IMR-90 (cell line): ENCODE results near the gene ANO9. TPM values are rescaled to one million over a fixed set of nuclear protein-coding genes. Genes with fewer than 3 reads are reported as not detected.
A peak's percentile ranks its signal among the peaks of the same experiment; 100 is the strongest.

ENCODE experiments used
- ATAC-seq: fragments of 200-7000 bp; cut with Tn5 transposase; 2 replicates; pipeline ENCODE4 v1.9.1; 2020; ENCODE audit warnings: low read depth, mild to moderate bottlenecking, moderate library complexity
- BruUV-seq: library from RNA; stranded (reverse); fragments of 400-500 nt; replicated peaks from 2 replicates; lab custom pipeline; 2021; lab: Mats Ljungman, UMichigan
- CTCF ChIA-PET: fragments of 300-600 bp; formaldehyde crosslinking; extraction: SDS; loops from one replicate; lab custom pipeline; 2021; ENCODE audit warnings: antibody characterized with exemption; lab: Yijun Ruan, JAX
- POLR2A ChIA-PET: fragments of 300-600 bp; sonication (Branson Sonifier 250); formaldehyde crosslinking; loops from one replicate; lab custom pipeline; 2022; ENCODE audit warnings: antibody characterized with exemption; ENCODE audit not compliant: unreplicated experiment; lab: Charles Lee
- DNase-seq: peaks from one replicate; pipeline ENCODE4 v3.0.0; 2013
- H2AFZ ChIP-seq: replicated peaks from 2 replicates; pipeline ENCODE3; 2013; ENCODE audit warnings: low read length, mild to moderate bottlenecking; ENCODE audit not compliant: poor library complexity
- H2AK5ac ChIP-seq: 2 replicates; pipeline ENCODE4 v1.6.1; 2013; ENCODE audit warnings: low read depth, low read length, inconsistent platforms
- H2AK9ac ChIP-seq: replicated peaks from 2 replicates; pipeline ENCODE3; 2013; ENCODE audit warnings: mild to moderate bottlenecking, low read depth, low read length, moderate library complexity; ENCODE audit not compliant: poor library complexity
- H2BK120ac ChIP-seq: 2 replicates; pipeline ENCODE4 v1.6.1; 2013; ENCODE audit warnings: low read depth, low read length, inconsistent platforms
- H2BK15ac ChIP-seq: 3 replicates; pipeline ENCODE4 v1.6.1; 2013; ENCODE audit warnings: low read depth, low read length, inconsistent platforms
- H2BK20ac ChIP-seq: 2 replicates; pipeline ENCODE4 v1.6.1; 2013; ENCODE audit warnings: low read depth, mild to moderate bottlenecking, inconsistent platforms, low read length, moderate library complexity
- H2BK5ac ChIP-seq: 2 replicates; pipeline ENCODE4 v1.6.1; 2013; ENCODE audit warnings: mild to moderate bottlenecking, low read depth, low read length, inconsistent platforms; ENCODE audit not compliant: poor library complexity, severe bottlenecking
- H3K14ac ChIP-seq: replicated peaks from 2 replicates; pipeline ENCODE4 v1.6.1; 2013; ENCODE audit warnings: low read depth, low read length, inconsistent platforms
- H3K18ac ChIP-seq: 2 replicates; pipeline ENCODE4 v1.6.1; 2013; ENCODE audit warnings: low read depth, low read length, control low read depth
- H3K23ac ChIP-seq: 2 replicates; pipeline ENCODE4 v1.6.1; 2013; ENCODE audit warnings: low read depth, low read length, inconsistent platforms
- H3K27ac ChIP-seq: 2 replicates; pipeline ENCODE4 v1.5.1; 2013; ENCODE audit warnings: mild to moderate bottlenecking, control low read depth, low read length; ENCODE audit not compliant: insufficient read depth
- H3K27me3 ChIP-seq: 2 replicates; pipeline ENCODE4 v1.6.1; 2013; ENCODE audit warnings: low read length; ENCODE audit not compliant: control insufficient read depth, insufficient read depth
- H3K36me3 ChIP-seq: 2 replicates; pipeline ENCODE4 v1.6.1; 2013; ENCODE audit warnings: low read length, mixed read lengths; ENCODE audit not compliant: control insufficient read depth, insufficient read depth
- H3K4ac ChIP-seq: 2 replicates; pipeline ENCODE4 v1.6.1; 2013; ENCODE audit warnings: low read depth, low read length, inconsistent platforms
- H3K4me1 ChIP-seq: 2 replicates; pipeline ENCODE4 v1.6.1; 2013; ENCODE audit warnings: low read length, mixed read lengths; ENCODE audit not compliant: control insufficient read depth, insufficient read depth
- H3K4me2 ChIP-seq: 2 replicates; pipeline ENCODE4 v1.6.1; 2013; ENCODE audit warnings: low read depth, mild to moderate bottlenecking, control low read depth, low read length, moderate library complexity
- H3K4me3 ChIP-seq: 2 replicates; pipeline ENCODE4 v1.5.1; 2013; ENCODE audit warnings: low read depth, mild to moderate bottlenecking, control low read depth, low read length, moderate library complexity; ENCODE audit not compliant: insufficient read depth
- H3K56ac ChIP-seq: 2 replicates; pipeline ENCODE4 v1.6.1; 2013; ENCODE audit warnings: low read length, inconsistent platforms; ENCODE audit not compliant: insufficient read depth; ENCODE audit errors: extremely low read depth
- H3K79me1 ChIP-seq, 2 experiments: 2 replicates each; pipeline ENCODE4 v1.6.1; 2013; ENCODE audit warnings: low read length in 2 of 2, inconsistent platforms in 1 of 2, low read depth in 1 of 2
- H3K9ac ChIP-seq: 2 replicates; pipeline ENCODE4 v1.6.1; 2013; ENCODE audit warnings: low read depth, low read length, control low read depth
- H3K9me1 ChIP-seq: 2 replicates; pipeline ENCODE4 v1.6.1; 2013; ENCODE audit warnings: low read length, inconsistent platforms; ENCODE audit not compliant: insufficient read depth
- H3K9me3 ChIP-seq: 2 replicates; pipeline ENCODE4 v1.6.1; 2013; ENCODE audit warnings: low read length; ENCODE audit not compliant: control insufficient read depth, insufficient read depth
- H4K20me1 ChIP-seq: 2 replicates; pipeline ENCODE4 v1.6.1; 2013; ENCODE audit warnings: low read length, inconsistent platforms; ENCODE audit not compliant: insufficient read depth
- H4K5ac ChIP-seq: 2 replicates; pipeline ENCODE4 v1.6.1; 2013; ENCODE audit warnings: mild to moderate bottlenecking, low read depth, low read length, control low read depth
- H4K8ac ChIP-seq, 2 experiments: 2 replicates each; pipeline ENCODE4 v1.6.1; 2013; ENCODE audit warnings: low read depth in 2 of 2, low read length in 2 of 2, control low read depth in 1 of 2, inconsistent platforms in 1 of 2
- H4K91ac ChIP-seq: 2 replicates; pipeline ENCODE4 v1.6.1; 2013; ENCODE audit warnings: low read depth, low read length, inconsistent platforms; ENCODE audit not compliant: insufficient read depth
- BHLHE40 ChIP-seq: fragments of 150-350 bp; IDR thresholded peaks from 2 replicates; pipeline ENCODE4 v1.6.1; 2016; ENCODE audit warnings: mild to moderate bottlenecking, low read depth, low read length
- CHD1 ChIP-seq: IDR thresholded peaks from 2 replicates; pipeline ENCODE4 v1.6.1; 2012; ENCODE audit warnings: low read depth, low read length, improper control_type of control experiment
- FOS ChIP-seq: fragments of 150-350 bp; IDR thresholded peaks from 2 replicates; pipeline ENCODE4 v1.6.1; 2016; ENCODE audit warnings: low read depth, low read length
- MAFK ChIP-seq: IDR thresholded peaks from 2 replicates; pipeline ENCODE4 v1.6.1; 2012; ENCODE audit warnings: low read depth, low read length, improper control_type of control experiment
- MAZ ChIP-seq: IDR thresholded peaks from 2 replicates; pipeline ENCODE4 v1.6.1; 2012; ENCODE audit warnings: low read depth, mild to moderate bottlenecking, low read length, improper control_type of control experiment, moderate library complexity, borderline replicate concordance
- MXI1 ChIP-seq: IDR thresholded peaks from 2 replicates; pipeline ENCODE4 v1.6.1; 2012; ENCODE audit warnings: low read depth, mild to moderate bottlenecking, low read length, moderate library complexity, borderline replicate concordance
- NFE2L2 ChIP-seq: fragments of 150-350 bp; IDR thresholded peaks from 2 replicates; pipeline ENCODE4 v1.6.1; 2016; ENCODE audit warnings: low read depth, mild to moderate bottlenecking, low read length
- RAD21 ChIP-seq: IDR thresholded peaks from 2 replicates; pipeline ENCODE4 v1.6.1; 2012; ENCODE audit warnings: low read length, improper control_type of control experiment
- WGBS, 2 experiments: methylation state at CpG; one replicate each; pipeline versions ENCODE4 v1.1.5 to v1.1.7; 2013; ENCODE audit warnings: missing lambda C conversion rate in 2 of 2; ENCODE audit not compliant: insufficient read length in 1 of 2; ENCODE audit errors: extremely low coverage in 2 of 2; 5-methylcytosine and 5-hydroxymethylcytosine counted together
- dilution Hi-C: fragments of 300-500 bp; cut with HindIII; formaldehyde crosslinking; loops from one replicate; pipeline ENCODE4 v1.14.3; 2018; ENCODE audit warnings: low sequenced_read_pairs; ENCODE audit not compliant: unreplicated experiment
- in situ Hi-C: fragments of 300-500 bp; cut with MboI; formaldehyde crosslinking; loops from 3 replicates; pipeline ENCODE4 v1.14.3; 2019; ENCODE audit warnings: low sequenced_read_pairs, inconsistent platforms, mixed read lengths
- intact Hi-C: fragments of 100-400 bp; cut with micrococcal nuclease; formaldehyde crosslinking; loops from 2 replicates; pipeline ENCODE4 v1.10.0; 2022
- polyA plus RNA-seq, 3 experiments: library from polyadenylated mRNA; depleted of rRNA; stranded (reverse); fragments of >200 nt; gene quantifications; 2 replicates each; pipeline ENCODE4 v1.2.3, GENCODE V29; 2012; ENCODE audit warnings: low replicate concordance in 1 of 3
- total RNA-seq: library from RNA; depleted of rRNA; stranded (reverse); fragments of >200 nt; gene quantifications from 2 replicates; pipeline ENCODE4 v1.2.3, GENCODE V29; 2012

The ANO9 gene
- total and polyA plus RNA-seq, 2 of the 4 experiments (the other 2 are of a cell fraction), result not detected

- TF ChIP-seq MAZ (no peak), BHLHE40 (0 out of 2 replicates have a peak, but pooled peaks have one; percentile 2)
Observed at GRCh38 chr11:394034-394857, 47.6 kb downstream of the ANO9 start, which contains the start of gene PKP3 (continued).

GRCh38 chr11:393219-394033 is 48.4 kb downstream of the ANO9 start:
- peaks cover 6% of the 10 kb centered on the region for H3K9me1 ChIP-seq
- peak overlapping the region; percentile 62; the same call in 1 of the 2 replicates for H3K23ac ChIP-seq
- 60% methylated on average over 1 of the region's 17 CpGs; no CpG with 5 or more reads in 1 of the 2 experiments for WGBS, 2 experiments
- H3K27ac ChIP-seq, result peak overlapping the region; percentile 63
- dilution Hi-C loops (no loop called here), intact Hi-C loops (no loop called here), in situ Hi-C loops (no loop called here)
- peaks cover 0 to 4% of the 10 kb centered on the region in 2 experiments; a peak in 1 of 4 replicates for H3K79me1 ChIP-seq
- H2BK5ac ChIP-seq, result peak overlapping the region; percentile 88
- H3K18ac ChIP-seq, result peak overlapping the region; percentile 90
- H4K91ac ChIP-seq, result peak overlapping the region; percentile 95
- H4K8ac ChIP-seq, result peak overlapping the region; percentile 85 to 96
- no peaks in the 10 kb centered on the region for H4K20me1 ChIP-seq
- H3K9ac ChIP-seq, result 0 out of 2 replicates have a peak overlapping the region, but pooled peaks have one; percentile 9
- H2AK9ac ChIP-seq, result peak overlapping the region; percentile 94
- H3K4me1 ChIP-seq, result peaks cover 22% of the 10 kb centered on the region
- H3K14ac ChIP-seq, result peak overlapping the region; percentile 79
- H2BK15ac ChIP-seq, result peak overlapping the region; percentile 94; the same call in 2 of the 3 replicates
- POLR2A ChIA-PET, result no interaction called here
- peak; percentile 80; the same call in 1 of the 2 replicates for TF ChIP-seq FOS
- peak; percentile 91; the same call in 1 of the 2 replicates for TF ChIP-seq MAZ
- TF ChIP-seq BHLHE40, result peak; percentile 21; the same call in 1 of the 2 replicates
- TF ChIP-seq RAD21, result no peak
- no peak for TF ChIP-seq NFE2L2
- peak; percentile 35; the same call in 1 of the 2 replicates for TF ChIP-seq MXI1
- no peak for TF ChIP-seq CHD1
- no peak for TF ChIP-seq MAFK
- DNase-seq, result peak; percentile 78
- CTCF ChIA-PET, result no interaction called here
- H4K5ac ChIP-seq, result peak overlapping the region; percentile 99
- H3K56ac ChIP-seq, result peak overlapping the region; percentile 49; the same call in 1 of the 2 replicates
- BruUV-seq, result no TSS peak
- peaks cover 4% of the 10 kb centered on the region; the same call in 1 of the 2 replicates for H3K27me3 ChIP-seq
- peak overlapping the region; percentile 91 for H3K4ac ChIP-seq
- ATAC-seq, result peak; percentile 94
- H2AFZ ChIP-seq, result peak overlapping the region; percentile 79
- H3K4me2 ChIP-seq, result 0 out of 2 replicates have a peak overlapping the region, but pooled peaks have one; percentile 6
- no peaks in the 10 kb centered on the region for H3K36me3 ChIP-seq
- no peaks in the 10 kb centered on the region for H3K9me3 ChIP-seq
- no peak overlapping the region for H3K4me3 ChIP-seq
- peak overlapping the region; percentile 95 for H2BK120ac ChIP-seq
- H2AK5ac ChIP-seq, result peak overlapping the region; percentile 99
- peak overlapping the region; percentile 87 for H2BK20ac ChIP-seq
